NCI-H2227 treated with DMSO at 0.1 percent for 48 hours (cell line): ENCODE results near the gene PYY.
"Not testable (repeated sequence)": the region's sequence is repeated elsewhere in the genome, so short reads cannot be mapped to it uniquely, and the experiment has no call there.

Experiments
- DNase-seq: peaks from one replicate; lab custom pipeline; 2025; lab: John Stamatoyannopoulos, UW

Gene PYY

GRCh38 chr17:43978078-43978477, 24.3 kb upstream of the PYY start:
- no peak for DNase-seq

DNA sequence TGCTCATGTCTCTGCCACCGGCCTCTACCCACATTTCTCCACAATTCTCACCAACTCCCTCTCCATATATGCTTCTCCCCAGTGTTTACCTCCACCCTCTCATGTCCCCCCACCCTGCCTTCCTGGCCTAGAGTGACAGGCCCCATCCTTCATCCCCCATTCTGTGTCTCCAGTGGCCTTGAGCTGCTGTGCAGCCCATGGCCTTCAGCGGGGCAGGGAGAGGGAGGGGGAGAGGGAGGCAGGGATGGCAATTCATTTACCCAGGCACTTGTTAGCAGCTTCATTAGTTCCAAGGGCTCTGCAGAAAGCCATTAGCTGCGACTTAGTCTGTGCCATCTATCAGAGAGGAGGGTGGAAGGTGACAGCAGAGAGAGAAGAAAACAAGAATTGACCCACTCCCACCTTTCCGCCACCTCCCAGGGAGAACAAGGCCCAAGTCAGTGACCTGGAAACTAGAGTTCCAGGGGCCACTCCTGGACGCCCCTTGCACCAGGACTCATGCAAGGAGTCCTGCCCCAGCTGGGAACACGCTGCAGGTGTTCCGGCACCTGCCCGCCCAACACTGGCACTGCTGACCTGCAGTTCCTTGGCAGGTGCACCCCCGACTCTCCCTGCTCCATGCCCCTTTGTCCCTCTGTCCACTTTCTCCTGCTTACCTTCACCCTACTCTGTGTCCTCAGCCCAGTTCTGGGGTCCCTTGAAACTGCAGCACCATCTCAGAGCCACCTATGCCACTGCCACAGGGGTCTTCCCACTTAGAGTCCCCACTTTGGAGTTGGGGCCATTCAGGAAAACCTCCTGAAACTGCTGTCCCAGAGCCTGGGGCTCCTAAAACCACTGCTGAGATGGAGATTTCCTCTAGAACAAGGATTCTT, 23.5 kb upstream of the PYY start:
- no peak for DNase-seq

- no peak for DNase-seq
These were observed 22.2 kb upstream of the PYY start for GRCh38 chr17:43975898-43976297.

GRCh38 chr17:43974382-43975266, 20.9 kb upstream of the PYY start:
- DNase-seq, result no peak

GRCh38 chr17:43972444-43973212, 18.9 kb upstream of the PYY start:
- DNase-seq, result not testable (repeated sequence)

GRCh38 chr17:43971436-43971835, 17.7 kb upstream of the PYY start:
- DNase-seq, result not testable (repeated sequence)

DNA sequence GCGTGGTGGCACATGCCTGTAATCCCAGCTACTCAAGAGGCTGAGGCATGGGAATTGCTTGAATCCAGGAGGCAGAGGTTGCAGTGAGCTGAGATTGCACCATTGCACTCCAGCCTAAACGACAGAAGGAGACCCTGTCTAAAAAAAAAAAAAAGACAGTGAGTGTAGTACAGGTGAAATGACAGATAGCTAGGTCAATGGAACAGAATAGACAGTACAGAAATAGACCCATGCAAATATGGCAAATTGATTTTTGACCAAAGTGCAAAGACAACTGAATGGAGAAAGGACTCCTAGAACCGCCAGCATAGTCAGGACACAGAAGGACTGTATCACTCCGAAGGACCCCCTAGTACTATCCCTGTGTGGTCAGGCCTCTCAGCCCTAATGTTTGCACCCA, 16.6 kb upstream of the PYY start:
- DNase-seq, result no peak

- DNase-seq, result no peak
These were observed 13.6 kb upstream of the PYY start for GRCh38 chr17:43967251-43967875.

DNA sequence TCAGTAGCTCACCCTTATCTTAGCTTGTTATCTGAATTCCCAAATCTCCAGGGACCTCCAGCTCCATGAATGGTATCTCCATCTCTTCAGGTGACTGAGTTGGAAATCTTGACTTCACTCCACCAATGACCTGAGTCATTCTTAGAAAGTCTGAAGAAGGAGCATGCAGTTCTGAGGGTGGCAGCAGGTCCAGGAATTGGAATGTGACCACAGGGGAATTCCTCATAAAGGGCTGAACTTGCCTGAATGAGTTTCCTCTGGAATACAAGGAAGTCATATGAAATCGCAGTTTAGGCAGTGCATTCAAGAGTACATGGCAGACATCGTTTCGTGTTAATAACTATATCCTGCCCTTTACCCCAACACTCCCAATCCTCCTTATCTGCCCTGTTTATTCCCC, 12.5 kb upstream of the PYY start:
- no peak for DNase-seq

DNA sequence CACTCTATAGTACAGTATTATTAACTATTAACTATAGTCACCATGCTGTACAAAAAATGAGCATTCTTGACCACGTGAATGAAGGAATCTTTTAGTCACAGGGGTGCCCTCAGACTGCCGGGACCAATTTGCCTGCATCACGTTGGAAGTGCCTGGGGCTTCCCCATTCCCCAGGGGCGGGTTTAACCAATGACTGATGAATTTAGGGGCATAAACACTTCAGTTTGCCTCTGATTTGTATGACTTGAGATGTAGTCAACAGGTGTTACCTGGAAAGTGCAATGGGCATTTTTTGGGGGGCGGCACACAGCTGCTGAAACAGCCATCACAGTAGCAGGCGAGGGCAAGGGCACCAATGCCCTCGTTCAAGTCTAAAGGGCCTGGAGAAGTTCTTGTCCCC, 8.7 kb upstream of the PYY start:
- no peak for DNase-seq

GRCh38 chr17:43961954-43962353, 8.2 kb upstream of the PYY start:
- DNase-seq, result no peak

DNA sequence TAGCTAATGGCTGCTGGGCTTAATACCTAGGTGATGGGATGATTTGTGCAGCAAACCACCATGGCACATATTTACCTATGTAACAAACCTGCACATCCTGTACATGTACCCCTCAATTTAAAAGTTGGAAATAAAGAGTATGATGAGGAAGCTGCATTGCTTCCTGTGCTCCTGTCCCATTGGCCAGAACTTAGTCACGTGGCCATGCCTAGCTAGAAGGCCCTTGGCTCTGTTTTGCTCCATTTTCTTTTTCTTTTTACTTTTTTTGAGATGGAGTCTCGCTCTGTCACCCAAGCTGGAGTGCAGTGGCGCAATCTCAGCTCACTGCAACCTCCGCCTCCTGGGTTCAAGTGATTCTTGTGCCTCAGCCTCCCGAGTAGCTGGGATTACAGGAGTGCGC, 7.6 kb upstream of the PYY start:
- DNase-seq, result not testable (repeated sequence)

DNA sequence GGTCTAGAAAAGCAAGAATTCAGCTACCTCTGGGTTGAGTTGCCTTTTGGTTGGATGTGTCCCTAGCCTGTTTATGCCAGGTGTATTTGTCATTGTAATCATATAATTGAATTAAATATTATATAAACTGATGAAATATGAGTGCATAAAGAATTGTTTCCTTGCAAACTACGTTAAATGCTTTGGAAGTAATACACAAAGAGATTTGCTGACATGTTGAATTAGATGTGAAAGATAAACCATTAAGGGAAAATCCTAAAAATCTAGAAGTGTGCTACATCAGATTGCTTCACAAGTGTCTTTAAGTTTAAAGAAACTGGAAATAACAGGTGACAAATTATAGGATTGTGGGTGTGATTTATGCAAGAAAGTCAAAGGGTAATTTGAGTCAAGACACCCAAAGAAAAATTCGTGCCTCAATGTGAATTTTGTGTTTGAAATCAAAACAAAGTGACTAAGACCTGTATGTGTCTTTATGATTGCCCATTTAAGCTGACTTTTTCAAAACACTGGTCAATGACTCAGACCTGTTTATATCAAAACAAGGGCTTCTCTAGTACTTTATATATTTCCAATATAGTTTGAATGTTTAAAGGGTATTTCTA, 5.1 kb upstream of the PYY start:
- no peak for DNase-seq

DNA sequence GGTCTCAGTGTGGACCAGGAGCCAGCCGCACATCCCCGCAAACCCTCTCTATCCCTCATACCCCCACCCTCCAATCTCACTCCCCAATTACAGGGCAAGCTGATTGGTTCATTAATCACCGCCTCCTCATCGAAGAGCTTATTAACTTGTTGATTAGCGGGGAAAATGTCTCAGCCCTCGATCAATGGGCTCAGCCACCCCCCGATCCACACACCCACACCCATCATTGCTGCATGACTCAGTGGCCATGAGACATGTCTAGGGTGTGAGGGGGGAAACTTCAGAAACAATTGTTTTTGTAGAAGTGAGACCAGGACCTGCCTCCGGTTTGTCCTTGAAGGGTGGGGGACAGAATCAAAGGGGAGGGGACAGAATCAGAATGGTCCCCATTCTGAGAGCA, 2.5 kb upstream of the PYY start:
- DNase-seq, result no peak

DNA sequence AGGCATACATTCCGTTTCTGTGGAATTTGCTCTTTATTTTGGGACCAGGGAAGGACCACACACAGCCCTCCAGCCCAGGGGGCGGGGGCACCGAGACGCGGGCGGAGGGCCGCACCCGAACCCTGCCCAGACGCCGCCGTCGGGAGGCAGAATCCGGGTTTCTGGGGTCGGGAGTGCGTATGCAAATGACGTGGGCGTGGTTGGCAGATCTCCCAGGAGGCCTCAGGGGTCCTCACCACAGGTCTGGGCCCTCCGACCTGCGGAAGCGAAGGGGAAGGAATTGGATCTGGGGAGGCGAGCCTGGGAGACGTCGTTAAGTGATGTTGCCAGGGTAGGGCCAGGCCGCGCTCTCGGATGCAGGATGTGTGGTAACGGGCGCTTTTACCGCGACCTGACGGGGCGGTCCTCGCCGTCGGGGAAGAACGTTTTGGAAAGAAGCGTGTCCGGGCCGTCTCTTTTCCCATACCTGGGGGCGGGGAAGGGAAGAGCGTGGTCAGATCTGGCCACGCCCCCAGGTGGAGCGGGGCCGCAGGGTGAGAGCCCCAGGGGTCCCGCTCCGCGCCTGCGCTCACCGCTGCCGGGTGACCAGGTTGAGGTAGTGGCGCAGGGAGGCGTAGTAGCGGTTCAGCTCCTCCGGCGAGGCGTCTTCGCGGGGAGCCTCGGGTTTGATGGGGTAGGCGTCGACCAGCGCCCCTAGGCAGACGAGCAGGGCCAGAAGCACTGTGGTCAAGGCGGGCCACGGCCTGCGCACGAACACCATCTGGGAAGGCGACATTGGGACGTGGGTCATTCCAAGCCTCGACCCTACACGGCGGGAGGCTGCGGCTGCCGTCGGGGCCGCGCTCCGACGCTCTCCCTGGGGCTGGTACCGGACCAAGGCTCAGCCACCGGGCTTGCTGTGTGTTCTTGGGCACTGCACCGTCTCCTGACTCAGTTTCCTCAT, 745 bp downstream of the PYY start:
- no peak for DNase-seq

DNA sequence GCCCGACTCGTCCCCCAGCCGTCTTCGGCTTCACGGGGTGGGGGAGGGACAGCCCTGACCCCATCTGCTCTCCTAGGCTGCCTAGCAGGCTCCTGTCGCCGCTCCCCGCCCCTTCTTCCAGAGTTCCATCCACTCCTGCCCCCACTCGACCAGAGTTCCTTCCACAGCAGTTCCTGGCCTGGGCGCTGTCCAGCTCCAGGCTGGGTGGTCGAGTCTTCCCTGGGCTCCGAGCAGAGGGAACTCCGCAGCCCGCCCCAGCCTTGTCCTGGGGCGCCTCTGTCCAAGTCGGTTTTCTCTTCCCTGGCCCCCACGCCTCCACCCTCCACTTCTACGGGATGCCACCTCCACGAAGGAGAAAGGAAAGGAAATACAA, 1.4 kb downstream of the PYY start:
- no peak for DNase-seq

DNA sequence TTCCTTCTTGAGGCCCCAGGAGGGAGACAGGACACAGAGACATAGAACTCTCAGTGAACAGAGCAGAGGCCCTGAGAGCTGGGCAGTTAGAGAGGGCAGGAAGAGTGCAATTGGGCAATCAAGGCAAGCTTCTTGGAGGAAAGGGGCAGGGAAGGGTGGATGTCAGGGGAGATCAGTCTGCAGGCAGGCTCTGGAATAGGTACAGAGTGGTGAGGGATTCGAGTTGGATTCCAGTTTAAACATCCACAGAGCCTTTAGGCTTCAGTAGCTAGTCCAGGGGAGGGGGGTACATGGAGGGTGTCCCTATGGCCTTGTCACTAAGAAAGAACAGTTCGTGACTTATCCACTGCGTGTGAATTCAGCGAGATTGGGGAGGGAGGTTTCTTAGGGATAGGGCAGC, 2.0 kb downstream of the PYY start:
- DNase-seq, result no peak

- no peak for DNase-seq
These were observed 3.2 kb downstream of the PYY start for GRCh38 chr17:43950554-43950953.

DNA sequence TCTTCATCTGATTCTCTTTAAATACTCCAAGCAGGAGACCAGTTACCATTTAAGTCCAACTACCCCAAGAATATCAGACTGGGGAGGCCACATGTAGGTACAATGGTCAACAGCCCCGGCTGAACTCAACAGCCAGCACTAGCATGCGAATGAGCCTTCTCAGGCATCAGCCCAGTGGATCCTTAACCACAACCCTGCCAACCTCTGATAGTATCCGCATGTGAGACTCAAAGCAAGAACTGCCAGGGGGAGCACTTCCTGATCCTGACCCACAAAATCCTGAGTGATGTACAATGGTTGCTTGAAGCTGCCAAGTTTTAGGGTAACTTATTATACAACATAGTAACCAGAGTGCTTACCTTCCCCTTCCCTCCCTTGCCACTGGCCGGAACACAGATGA, 4.0 kb downstream of the PYY start:
- no peak for DNase-seq

- no peak for DNase-seq
These were observed 7.0 kb downstream of the PYY start for GRCh38 chr17:43946781-43947180.
